ENCODE measurements around the gene GAST. TPM values are rescaled to one million over a fixed set of nuclear protein-coding genes. Genes with fewer than 3 reads are reported as not detected.

Gene GAST
- total and polyA plus RNA-seq, 9 of the 15 experiments (the other 6 are each of a cell fraction or from before 2014, with no cell fraction given): not detected

DNA sequence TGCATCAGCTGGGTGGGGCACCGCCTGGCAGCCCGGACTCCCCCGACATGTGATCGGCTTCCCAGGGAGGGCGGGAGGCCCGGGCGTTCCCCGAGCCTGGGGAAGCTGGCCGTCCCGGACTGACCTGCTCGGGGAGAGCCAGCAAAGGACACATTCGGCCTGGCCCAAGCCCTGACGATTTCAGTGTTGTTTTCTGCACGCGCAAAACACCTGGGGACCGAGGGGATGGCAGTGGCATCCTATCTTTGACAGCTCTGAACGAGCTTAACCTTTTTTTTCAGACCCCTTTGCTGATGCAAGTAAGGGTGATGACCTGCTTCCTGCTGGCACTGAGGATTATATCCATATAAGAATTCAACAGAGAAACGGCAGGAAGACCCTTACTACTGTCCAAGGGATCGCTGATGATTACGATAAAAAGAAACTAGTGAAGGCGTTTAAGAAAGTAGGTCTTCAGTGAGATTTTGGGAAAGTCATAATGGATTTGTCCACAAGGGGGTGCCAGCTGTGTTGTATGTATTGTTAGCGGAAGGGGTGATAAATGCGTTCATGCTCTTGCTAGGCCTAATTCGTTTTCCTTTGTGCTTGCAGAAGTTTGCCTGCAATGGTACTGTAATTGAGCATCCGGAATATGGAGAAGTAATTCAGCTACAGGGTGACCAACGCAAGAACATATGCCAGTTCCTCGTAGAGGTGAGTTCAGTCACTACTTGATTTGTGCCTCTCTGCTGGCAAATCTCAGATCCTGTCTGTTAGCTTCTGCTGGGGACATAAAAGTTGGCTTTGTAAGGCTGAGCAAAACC is 22.4 kb upstream of the GAST start (continued):
- TF ChIP-seq, protein P1, sequence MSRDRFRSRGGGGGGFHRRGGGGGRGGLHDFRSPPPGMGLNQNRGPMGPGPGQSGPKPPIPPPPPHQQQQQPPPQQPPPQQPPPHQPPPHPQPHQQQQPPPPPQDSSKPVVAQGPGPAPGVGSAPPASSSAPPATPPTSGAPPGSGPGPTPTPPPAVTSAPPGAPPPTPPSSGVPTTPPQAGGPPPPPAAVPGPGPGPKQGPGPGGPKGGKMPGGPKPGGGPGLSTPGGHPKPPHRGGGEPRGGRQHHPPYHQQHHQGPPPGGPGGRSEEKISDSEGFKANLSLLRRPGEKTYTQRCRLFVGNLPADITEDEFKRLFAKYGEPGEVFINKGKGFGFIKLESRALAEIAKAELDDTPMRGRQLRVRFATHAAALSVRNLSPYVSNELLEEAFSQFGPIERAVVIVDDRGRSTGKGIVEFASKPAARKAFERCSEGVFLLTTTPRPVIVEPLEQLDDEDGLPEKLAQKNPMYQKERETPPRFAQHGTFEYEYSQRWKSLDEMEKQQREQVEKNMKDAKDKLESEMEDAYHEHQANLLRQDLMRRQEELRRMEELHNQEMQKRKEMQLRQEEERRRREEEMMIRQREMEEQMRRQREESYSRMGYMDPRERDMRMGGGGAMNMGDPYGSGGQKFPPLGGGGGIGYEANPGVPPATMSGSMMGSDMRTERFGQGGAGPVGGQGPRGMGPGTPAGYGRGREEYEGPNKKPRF (IDR thresholded peaks at IDR 0.05; ENCODE audit: low read depth, low read length): no peak
- TF ChIP-seq HDAC3 (IDR thresholded peaks at IDR 0.05; ENCODE audit: borderline replicate concordance, partially characterized antibody): peak; percentile 59
- no peak for TF ChIP-seq POLR3G (IDR thresholded peaks at IDR 0.05; ENCODE audit: extremely low read depth, insufficient read length, insufficient replicate concordance)
- TF ChIP-seq ZNF445 (CRISPR knock-in tag; IDR thresholded peaks at IDR 0.05; ENCODE audit: low read depth): no peak
- peak; percentile 50 for TF ChIP-seq HNRNPH1 (optimal IDR thresholded peaks at IDR 0.05; ENCODE audit: low read depth, low read length)
- no peak; the same call in 1 of the 2 replicates for TF ChIP-seq ESRRA (IDR thresholded peaks at IDR 0.05; ENCODE audit: borderline replicate concordance, low read depth)
- TF ChIP-seq, protein P2, sequence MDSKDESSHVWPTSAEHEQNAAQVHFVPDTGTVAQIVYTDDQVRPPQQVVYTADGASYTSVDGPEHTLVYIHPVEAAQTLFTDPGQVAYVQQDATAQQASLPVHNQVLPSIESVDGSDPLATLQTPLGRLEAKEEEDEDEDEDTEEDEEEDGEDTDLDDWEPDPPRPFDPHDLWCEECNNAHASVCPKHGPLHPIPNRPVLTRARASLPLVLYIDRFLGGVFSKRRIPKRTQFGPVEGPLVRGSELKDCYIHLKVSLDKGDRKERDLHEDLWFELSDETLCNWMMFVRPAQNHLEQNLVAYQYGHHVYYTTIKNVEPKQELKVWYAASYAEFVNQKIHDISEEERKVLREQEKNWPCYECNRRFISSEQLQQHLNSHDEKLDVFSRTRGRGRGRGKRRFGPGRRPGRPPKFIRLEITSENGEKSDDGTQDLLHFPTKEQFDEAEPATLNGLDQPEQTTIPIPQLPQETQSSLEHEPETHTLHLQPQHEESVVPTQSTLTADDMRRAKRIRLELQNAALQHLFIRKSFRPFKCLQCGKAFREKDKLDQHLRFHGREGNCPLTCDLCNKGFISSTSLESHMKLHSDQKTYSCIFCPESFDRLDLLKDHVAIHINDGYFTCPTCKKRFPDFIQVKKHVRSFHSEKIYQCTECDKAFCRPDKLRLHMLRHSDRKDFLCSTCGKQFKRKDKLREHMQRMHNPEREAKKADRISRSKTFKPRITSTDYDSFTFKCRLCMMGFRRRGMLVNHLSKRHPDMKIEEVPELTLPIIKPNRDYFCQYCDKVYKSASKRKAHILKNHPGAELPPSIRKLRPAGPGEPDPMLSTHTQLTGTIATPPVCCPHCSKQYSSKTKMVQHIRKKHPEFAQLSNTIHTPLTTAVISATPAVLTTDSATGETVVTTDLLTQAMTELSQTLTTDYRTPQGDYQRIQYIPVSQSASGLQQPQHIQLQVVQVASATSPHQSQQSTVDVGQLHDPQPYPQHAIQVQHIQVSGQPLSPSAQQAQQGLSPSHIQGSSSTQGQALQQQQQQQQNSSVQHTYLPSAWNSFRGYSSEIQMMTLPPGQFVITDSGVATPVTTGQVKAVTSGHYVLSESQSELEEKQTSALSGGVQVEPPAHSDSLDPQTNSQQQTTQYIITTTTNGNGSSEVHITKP (IDR thresholded peaks at IDR 0.05; ENCODE audit: partially characterized antibody): no peak
- TF ChIP-seq, protein P3, sequence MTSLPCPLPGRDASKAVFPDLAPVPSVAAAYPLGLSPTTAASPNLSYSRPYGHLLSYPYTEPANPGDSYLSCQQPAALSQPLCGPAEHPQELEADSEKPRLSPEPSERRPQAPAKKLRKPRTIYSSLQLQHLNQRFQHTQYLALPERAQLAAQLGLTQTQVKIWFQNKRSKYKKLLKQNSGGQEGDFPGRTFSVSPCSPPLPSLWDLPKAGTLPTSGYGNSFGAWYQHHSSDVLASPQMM (CRISPR knock-in tag; IDR thresholded peaks at IDR 0.05): no peak
- TF ChIP-seq, protein P4, sequence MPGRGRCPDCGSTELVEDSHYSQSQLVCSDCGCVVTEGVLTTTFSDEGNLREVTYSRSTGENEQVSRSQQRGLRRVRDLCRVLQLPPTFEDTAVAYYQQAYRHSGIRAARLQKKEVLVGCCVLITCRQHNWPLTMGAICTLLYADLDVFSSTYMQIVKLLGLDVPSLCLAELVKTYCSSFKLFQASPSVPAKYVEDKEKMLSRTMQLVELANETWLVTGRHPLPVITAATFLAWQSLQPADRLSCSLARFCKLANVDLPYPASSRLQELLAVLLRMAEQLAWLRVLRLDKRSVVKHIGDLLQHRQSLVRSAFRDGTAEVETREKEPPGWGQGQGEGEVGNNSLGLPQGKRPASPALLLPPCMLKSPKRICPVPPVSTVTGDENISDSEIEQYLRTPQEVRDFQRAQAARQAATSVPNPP (IDR thresholded peaks at IDR 0.05; ENCODE audit: borderline replicate concordance, insufficient read depth, insufficient read length): no peak
- TF ChIP-seq SMC3 (conservative IDR thresholded peaks at IDR 0.05; ENCODE audit: insufficient read depth, low read depth, low read length): no peak
- TF ChIP-seq TEAD1 (CRISPR knock-in tag; IDR thresholded peaks at IDR 0.05): no peak; a peak in 1 of 4 replicates
- no peak for TF ChIP-seq CCNT2 (IDR thresholded peaks at IDR 0.05; ENCODE audit: borderline replicate concordance, extremely low read depth, insufficient read length, low read depth, low read length)
- peak; percentile 11 for TF ChIP-seq ASH1L (IDR thresholded peaks at IDR 0.05; ENCODE audit: borderline replicate concordance, low read depth, partially characterized antibody)
- TF ChIP-seq, protein P5, sequence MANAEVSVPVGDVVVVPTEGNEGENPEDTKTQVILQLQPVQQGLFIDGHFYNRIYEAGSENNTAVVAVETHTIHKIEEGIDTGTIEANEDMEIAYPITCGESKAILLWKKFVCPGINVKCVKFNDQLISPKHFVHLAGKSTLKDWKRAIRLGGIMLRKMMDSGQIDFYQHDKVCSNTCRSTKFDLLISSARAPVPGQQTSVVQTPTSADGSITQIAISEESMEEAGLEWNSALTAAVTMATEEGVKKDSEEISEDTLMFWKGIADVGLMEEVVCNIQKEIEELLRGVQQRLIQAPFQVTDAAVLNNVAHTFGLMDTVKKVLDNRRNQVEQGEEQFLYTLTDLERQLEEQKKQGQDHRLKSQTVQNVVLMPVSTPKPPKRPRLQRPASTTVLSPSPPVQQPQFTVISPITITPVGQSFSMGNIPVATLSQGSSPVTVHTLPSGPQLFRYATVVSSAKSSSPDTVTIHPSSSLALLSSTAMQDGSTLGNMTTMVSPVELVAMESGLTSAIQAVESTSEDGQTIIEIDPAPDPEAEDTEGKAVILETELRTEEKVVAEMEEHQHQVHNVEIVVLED (CRISPR knock-in tag; IDR thresholded peaks at IDR 0.05): no peak
- no peak for TF ChIP-seq ZNF695 (CRISPR knock-in tag; IDR thresholded peaks at IDR 0.05)
- no peak for TF ChIP-seq ZNF699 (CRISPR knock-in tag; IDR thresholded peaks at IDR 0.05; ENCODE audit: insufficient replicate concordance)
- TF ChIP-seq BCOR (IDR thresholded peaks at IDR 0.05): no peak
